RWPE1 (cell line): ENCODE measurements around the gene CGNL1.

Source experiments
- CTCF ChIA-PET: fragments of 350-600 bp; sonication (Branson Sonifier 250); formaldehyde crosslinking; extraction: SDS; loops from one replicate; lab custom pipeline; 2021; lab: Yijun Ruan, JAX
- POLR2A ChIA-PET: fragments of 400-600 bp; formaldehyde crosslinking; extraction: SDS; loops from one replicate; lab custom pipeline; 2020; ENCODE audit warnings: antibody characterized with exemption; ENCODE audit not compliant: low non-redundant PET; lab: Yijun Ruan, JAX
- DNase-seq: peaks from one replicate; pipeline ENCODE4 v3.0.0; 2012; ENCODE audit warnings: low spot score
- H3K27ac ChIP-seq: fragments of 450-650 bp; 2 replicates; pipeline ENCODE4 v1.5.1; 2017
- TF ChIP-seq, protein P1 (sequence below): fragments of 450-650 bp; conservative IDR thresholded peaks from 2 replicates; pipeline ENCODE4 v1.5.1; 2017; ENCODE audit warnings: low read depth, mild to moderate bottlenecking

Gene CGNL1

DNA sequence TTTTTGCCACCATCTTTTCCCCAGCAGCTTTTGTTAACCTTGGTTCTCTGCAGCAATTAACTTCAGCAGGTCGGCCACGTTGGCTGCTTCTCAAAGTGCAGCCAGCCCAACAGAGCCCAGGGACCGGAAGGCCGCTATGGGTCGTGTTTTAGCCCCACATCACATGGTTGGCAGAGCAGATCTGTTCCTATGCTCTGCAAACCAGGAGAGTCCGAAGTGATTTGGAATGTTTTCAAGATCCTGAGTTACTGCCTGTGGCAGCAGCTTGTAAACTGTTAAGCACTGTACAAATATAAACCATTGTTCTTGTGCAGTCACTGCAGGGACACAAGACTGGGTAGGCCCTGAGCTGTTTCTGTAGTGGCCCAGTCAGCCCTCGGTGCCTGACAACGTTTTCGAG lies 145.8 kb downstream of the CGNL1 start:
- DNase-seq, result no peak
- POLR2A ChIA-PET, result no interaction called here
- TF ChIP-seq, protein P1, sequence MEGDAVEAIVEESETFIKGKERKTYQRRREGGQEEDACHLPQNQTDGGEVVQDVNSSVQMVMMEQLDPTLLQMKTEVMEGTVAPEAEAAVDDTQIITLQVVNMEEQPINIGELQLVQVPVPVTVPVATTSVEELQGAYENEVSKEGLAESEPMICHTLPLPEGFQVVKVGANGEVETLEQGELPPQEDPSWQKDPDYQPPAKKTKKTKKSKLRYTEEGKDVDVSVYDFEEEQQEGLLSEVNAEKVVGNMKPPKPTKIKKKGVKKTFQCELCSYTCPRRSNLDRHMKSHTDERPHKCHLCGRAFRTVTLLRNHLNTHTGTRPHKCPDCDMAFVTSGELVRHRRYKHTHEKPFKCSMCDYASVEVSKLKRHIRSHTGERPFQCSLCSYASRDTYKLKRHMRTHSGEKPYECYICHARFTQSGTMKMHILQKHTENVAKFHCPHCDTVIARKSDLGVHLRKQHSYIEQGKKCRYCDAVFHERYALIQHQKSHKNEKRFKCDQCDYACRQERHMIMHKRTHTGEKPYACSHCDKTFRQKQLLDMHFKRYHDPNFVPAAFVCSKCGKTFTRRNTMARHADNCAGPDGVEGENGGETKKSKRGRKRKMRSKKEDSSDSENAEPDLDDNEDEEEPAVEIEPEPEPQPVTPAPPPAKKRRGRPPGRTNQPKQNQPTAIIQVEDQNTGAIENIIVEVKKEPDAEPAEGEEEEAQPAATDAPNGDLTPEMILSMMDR, result no peak
- CTCF ChIA-PET, result no interaction called here
- no peak overlapping the region for H3K27ac ChIP-seq

DNA sequence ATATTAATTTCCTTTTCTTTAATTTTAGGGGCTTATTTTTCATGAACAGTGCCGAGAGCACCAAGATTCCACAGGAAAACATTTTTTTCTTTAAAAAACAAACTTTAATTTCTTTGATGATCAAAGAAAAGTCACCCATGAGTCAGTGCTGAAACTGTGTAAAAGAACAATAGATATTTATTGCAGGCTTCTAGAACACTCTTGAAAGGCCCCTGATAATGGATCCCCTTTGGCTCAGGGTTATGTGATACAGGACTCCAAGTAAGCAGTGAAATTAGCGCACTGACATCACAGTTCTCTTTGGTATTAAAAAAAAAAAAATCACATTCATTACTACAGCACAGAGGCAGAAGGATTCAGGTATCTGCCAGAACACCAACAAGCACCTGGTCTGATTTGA lies 149.3 kb downstream of the CGNL1 start:
- ChIA-PET CTCF (no interaction called here), POLR2A (no interaction called here)

DNA sequence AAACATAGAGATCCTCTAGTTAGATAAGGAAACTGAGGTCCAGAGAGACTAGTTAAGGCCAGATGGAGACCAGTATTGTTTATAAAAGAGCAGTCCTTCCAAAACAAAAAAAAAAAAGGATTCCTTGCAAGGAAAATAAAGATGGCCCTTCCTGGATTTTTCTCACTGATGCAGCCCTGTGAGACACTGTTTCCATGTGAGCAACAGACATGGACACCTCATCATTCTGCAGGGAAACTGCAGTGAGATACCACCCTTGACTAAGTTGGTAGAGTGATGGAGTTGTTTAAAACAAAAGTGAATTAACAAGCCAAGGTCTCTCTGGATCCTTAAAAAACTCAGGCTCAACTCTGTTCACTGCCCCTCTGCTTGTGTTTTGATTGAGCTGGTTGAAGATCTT lies 149.8 kb downstream of the CGNL1 start:
- H3K27ac ChIP-seq, result no peak overlapping the region
- no peak for DNase-seq
- TF ChIP-seq, protein P1, result no peak
- CTCF ChIA-PET, result interaction anchor here (2.2 to 5.1 kb wide), 2 partner anchors 16 to 185 kb away, joined by 12 to 121 read pairs; no protein-coding TSS in a partner anchor
- POLR2A ChIA-PET, result no interaction called here

More for the DNA sequence above, 149.3 kb downstream of the CGNL1 start:
- H3K27ac ChIP-seq, result no peak overlapping the region
- no peak for DNase-seq
- TF ChIP-seq, protein P1, result no peak

DNA sequence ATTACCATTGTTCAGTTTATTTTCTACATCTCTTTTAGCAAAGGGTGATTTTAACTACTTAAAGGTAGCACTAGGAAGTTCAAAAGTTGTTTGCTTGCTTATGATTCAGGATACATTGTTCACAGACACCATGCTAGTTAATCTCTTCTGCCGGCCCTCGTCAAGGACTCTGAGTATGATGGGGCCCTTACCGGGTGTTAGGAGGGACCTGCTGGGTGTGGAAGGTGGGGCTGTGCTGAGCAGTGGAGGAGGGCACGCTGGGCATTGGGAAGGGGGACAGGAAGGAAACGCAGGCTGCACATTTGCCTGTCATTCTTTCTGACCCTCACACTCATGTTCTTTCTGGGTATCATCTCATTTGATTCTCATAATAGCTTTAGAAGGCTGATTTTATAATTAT lies 150.3 kb downstream of the CGNL1 start:
- TF ChIP-seq, protein P1, result no peak
- ChIA-PET POLR2A (no interaction called here), CTCF (interaction anchor here (0.6 to 5.1 kb wide), 4 partner anchors 16 to 185 kb away, joined by 3 to 121 read pairs (median 10); no protein-coding TSS in a partner anchor)
- H3K27ac ChIP-seq, result no peak overlapping the region
- no peak for DNase-seq

DNA sequence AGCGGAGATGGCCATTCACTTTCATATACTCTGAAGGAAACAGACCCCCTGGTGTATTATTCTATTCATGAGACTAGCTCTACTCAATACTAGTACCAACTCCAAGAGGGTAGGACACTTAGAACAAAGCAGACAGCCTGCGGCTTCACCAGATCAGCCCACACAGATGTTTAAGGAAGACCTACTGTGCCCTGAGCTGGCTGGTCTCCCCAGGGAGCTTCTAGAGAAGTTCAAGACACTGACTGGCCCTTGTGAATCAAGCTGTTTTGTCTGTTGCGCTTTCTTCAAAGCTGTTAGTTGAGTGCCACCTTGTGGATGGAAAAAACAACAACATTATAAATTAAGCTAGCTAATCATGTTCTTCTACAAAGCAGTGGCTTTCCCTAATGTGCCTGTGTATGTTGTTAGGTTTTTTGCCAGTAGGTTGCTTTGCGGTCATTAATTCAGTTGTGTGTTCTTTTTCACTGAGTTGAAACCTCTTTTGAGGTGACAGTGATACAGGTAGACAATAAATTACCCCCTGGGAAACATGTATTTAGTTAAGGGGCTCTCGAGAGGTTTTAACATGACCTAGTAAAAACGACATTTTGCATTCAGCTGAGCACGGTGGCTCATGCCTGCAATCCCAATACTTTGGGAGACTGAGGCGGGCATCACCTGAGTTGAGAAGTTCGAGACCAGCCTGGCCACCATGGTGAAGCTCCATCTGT lies 151.2 kb downstream of the CGNL1 start:
- peak; percentile 70 for DNase-seq
- CTCF ChIA-PET, result interaction anchor here (0.5 to 5.1 kb wide), 21 partner anchors 10 to 1036 kb away, joined by 3 to 121 read pairs (median 3); no protein-coding TSS in a partner anchor
- no peak overlapping the region for H3K27ac ChIP-seq
- TF ChIP-seq, protein P1, result peak; percentile 72
- POLR2A ChIA-PET, result interaction anchor here (0.5 kb wide), 1 partner anchor 42 kb away, joined by 5 read pairs; no protein-coding TSS in a partner anchor

DNA sequence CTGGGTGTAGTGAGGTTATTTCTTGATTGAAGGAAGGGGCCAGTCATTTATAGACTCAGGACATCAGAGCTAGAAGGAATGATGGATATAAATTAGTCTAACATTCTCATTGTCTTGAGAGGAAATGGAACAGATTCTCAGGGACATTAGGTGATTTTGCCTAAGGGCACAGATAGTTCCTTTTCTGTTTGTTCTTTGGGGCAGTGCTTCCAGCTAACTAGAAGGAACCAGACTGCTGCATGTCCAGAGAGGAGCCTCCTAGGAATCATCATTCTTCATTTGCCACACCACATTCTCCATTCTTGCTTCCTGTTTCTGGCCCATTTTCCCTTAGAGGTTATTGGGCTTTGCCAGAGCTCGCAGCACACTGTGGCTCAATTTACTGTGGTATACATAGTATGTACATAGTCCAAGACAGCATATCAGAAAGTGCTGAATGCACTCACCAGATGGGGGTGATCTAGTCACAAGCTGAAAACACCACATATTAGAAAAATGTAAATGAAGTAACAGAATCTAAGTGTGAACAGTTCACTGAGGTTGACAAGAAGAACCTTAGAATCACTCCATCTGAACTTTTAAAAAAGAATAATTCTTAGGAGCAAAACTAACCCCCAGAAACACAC lies 152.7 kb downstream of the CGNL1 start:
- no peak overlapping the region for H3K27ac ChIP-seq
- ChIA-PET POLR2A (interaction anchor here (0.8 kb wide), 1 partner anchor 13 kb away, joined by 4 read pairs; no protein-coding TSS in a partner anchor), CTCF (interaction anchor here (0.6 to 5.1 kb wide), 6 partner anchors 13 to 1038 kb away, joined by 3 to 121 read pairs (median 6); no protein-coding TSS in a partner anchor)

More for the DNA sequence above, 152.7 kb downstream of the CGNL1 start:
- TF ChIP-seq, protein P1, result no peak
- DNase-seq, result no peak
